WTC11 (cell line): ENCODE measurements around the gene TMEM87A.

ENCODE experiments used
- ATF3 ChIP-seq: sonication (generic); formaldehyde crosslinking; conservative IDR thresholded peaks from 2 replicates; pipeline ENCODE4 v1.8.1; 2022; ENCODE audit warnings: mild to moderate bottlenecking, missing genetic modification reagents
- CBFB ChIP-seq: sonication (generic); formaldehyde crosslinking; IDR thresholded peaks from 2 replicates; pipeline ENCODE4 v1.8.1; 2022; ENCODE audit warnings: mild to moderate bottlenecking, low read depth, missing genetic modification reagents
- OVOL2 ChIP-seq: fragments of 250-450 bp; sonication (Bioruptor Pico); IDR thresholded peaks from 2 replicates; pipeline ENCODE4 v1.9.0; 2021; ENCODE audit warnings: mild to moderate bottlenecking, borderline replicate concordance
- SP1 ChIP-seq: sonication (generic); formaldehyde crosslinking; conservative IDR thresholded peaks from 2 replicates; pipeline ENCODE4 v1.8.1; 2022; ENCODE audit warnings: missing genetic modification reagents
- ZNF671 ChIP-seq: fragments of 250-450 bp; sonication (Bioruptor Pico); IDR thresholded peaks from 2 replicates; pipeline ENCODE4 v1.8.0; 2021; ENCODE audit warnings: mild to moderate bottlenecking
- TF ChIP-seq, protein P1 (sequence below): sonication (generic); formaldehyde crosslinking; IDR thresholded peaks from 2 replicates; pipeline ENCODE4 v1.8.1; 2023; ENCODE audit warnings: mild to moderate bottlenecking, missing genetic modification reagents, borderline replicate concordance
- TF ChIP-seq, protein P2 (sequence below): fragments of 200-600 bp; IDR thresholded peaks from 2 replicates; pipeline ENCODE4 v1.8.0; 2022; ENCODE audit warnings: antibody characterized with exemption
- TF ChIP-seq, protein P3 (sequence below): sonication (generic); formaldehyde crosslinking; IDR thresholded peaks from 2 replicates; pipeline ENCODE4 v1.8.0; 2023; ENCODE audit warnings: missing genetic modification reagents

DNA sequence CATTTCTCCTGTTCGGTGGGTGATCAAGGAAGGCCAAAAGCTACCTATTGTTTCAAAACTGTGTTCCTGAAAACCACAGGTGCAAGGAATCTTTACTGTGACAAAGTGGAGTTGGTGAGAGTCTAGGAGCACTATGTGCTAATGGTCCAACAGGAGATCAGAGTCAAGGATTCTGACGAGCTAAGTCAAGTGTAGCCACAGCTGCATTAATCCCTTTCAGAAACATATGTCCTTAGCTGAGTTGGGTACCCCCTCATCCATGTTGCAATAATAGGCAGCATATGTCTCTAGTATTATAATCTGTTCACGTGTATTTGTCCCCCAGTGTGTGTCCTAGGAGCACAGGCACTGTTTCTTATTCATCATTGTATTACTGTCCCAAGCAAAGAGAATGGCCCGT is 66.8 kb downstream of the TMEM87A start:
- TF ChIP-seq CBFB (CRISPR knock-in tag) (no peak), OVOL2 (no peak), SP1 (CRISPR knock-in tag) (no peak), ATF3 (CRISPR knock-in tag) (no peak), ZNF671 (CRISPR knock-in tag) (no peak)
- TF ChIP-seq, protein P1, sequence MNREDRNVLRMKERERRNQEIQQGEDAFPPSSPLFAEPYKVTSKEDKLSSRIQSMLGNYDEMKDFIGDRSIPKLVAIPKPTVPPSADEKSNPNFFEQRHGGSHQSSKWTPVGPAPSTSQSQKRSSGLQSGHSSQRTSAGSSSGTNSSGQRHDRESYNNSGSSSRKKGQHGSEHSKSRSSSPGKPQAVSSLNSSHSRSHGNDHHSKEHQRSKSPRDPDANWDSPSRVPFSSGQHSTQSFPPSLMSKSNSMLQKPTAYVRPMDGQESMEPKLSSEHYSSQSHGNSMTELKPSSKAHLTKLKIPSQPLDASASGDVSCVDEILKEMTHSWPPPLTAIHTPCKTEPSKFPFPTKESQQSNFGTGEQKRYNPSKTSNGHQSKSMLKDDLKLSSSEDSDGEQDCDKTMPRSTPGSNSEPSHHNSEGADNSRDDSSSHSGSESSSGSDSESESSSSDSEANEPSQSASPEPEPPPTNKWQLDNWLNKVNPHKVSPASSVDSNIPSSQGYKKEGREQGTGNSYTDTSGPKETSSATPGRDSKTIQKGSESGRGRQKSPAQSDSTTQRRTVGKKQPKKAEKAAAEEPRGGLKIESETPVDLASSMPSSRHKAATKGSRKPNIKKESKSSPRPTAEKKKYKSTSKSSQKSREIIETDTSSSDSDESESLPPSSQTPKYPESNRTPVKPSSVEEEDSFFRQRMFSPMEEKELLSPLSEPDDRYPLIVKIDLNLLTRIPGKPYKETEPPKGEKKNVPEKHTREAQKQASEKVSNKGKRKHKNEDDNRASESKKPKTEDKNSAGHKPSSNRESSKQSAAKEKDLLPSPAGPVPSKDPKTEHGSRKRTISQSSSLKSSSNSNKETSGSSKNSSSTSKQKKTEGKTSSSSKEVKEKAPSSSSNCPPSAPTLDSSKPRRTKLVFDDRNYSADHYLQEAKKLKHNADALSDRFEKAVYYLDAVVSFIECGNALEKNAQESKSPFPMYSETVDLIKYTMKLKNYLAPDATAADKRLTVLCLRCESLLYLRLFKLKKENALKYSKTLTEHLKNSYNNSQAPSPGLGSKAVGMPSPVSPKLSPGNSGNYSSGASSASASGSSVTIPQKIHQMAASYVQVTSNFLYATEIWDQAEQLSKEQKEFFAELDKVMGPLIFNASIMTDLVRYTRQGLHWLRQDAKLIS (CRISPR knock-in tag), result no peak
- TF ChIP-seq, protein P2, sequence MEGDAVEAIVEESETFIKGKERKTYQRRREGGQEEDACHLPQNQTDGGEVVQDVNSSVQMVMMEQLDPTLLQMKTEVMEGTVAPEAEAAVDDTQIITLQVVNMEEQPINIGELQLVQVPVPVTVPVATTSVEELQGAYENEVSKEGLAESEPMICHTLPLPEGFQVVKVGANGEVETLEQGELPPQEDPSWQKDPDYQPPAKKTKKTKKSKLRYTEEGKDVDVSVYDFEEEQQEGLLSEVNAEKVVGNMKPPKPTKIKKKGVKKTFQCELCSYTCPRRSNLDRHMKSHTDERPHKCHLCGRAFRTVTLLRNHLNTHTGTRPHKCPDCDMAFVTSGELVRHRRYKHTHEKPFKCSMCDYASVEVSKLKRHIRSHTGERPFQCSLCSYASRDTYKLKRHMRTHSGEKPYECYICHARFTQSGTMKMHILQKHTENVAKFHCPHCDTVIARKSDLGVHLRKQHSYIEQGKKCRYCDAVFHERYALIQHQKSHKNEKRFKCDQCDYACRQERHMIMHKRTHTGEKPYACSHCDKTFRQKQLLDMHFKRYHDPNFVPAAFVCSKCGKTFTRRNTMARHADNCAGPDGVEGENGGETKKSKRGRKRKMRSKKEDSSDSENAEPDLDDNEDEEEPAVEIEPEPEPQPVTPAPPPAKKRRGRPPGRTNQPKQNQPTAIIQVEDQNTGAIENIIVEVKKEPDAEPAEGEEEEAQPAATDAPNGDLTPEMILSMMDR, result no peak
- TF ChIP-seq, protein P3, sequence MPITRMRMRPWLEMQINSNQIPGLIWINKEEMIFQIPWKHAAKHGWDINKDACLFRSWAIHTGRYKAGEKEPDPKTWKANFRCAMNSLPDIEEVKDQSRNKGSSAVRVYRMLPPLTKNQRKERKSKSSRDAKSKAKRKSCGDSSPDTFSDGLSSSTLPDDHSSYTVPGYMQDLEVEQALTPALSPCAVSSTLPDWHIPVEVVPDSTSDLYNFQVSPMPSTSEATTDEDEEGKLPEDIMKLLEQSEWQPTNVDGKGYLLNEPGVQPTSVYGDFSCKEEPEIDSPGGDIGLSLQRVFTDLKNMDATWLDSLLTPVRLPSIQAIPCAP, result no peak
